Measurements from ENCODE around the gene NOL9.
A peak's percentile ranks its signal among the peaks of the same experiment; 100 is the strongest.
"Not testable (repeated sequence)": the region's sequence is repeated elsewhere in the genome, so short reads cannot be mapped to it uniquely, and the experiment has no call there.

Gene NOL9

GRCh38 chr1:6501279-6501813 is 53.0 kb downstream of the NOL9 start:
- DNase-seq: no peak

- no peak for DNase-seq
These were observed 53.6 kb downstream of the NOL9 start for GRCh38 chr1:6500544-6501278.

GRCh38 chr1:6499296-6499695 is 55.0 kb downstream of the NOL9 start:
- DNase-seq: no peak

DNA sequence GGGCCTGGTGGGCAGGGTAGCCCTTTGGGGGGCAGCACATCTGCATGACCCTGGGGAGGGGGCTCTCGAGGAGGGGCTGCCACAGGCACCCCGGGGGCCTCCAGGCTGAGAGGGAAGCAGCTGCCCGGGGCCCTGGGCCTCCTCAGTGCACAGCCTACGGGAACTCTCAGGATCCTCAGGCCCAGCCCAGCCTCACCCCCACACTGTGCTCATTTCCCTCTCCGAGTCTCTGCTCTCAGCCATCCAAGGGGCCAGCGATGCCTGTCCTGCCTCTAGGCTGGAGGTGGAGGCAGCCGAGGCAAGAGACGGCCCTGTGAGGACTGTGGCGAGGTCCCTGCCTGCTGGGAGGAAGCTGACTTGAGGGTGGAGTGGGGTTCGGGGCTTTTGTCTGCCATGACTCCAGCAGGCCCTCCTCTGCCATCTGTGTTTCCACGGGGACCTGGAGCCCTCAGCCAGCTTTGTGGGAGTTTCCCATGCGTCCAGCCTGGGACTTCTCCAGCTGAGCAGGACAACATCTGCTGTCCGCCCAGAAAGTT is 55.7 kb downstream of the NOL9 start:
- no peak for DNase-seq

GRCh38 chr1:6497867-6498575 is 56.3 kb downstream of the NOL9 start:
- no peak for DNase-seq

- peak; percentile 61 for DNase-seq
These were observed 57.0 kb downstream of the NOL9 start for GRCh38 chr1:6497215-6497866.

GRCh38 chr1:6496890-6497214 is 57.5 kb downstream of the NOL9 start:
- DNase-seq: no peak

DNA sequence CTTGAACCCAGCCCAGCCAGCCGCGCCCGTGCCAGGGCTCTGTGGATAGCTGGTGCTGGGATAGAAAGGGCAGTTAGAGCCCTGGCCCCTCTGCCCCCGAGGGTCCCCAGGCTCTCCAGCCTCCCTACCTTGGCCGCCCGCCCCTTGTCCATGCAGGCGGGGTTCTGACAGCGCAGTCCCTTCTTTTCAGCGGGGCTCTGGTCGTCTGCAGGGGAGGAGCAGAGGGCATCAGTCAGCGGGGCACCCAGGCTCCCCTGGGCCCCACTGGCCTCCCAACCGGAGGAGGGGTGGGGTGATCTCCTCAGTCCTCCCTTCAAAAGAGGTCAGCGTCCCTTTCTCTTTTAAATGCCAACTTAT is 58.0 kb downstream of the NOL9 start:
- no peak for DNase-seq

GRCh38 chr1:6495540-6496364 is 58.6 kb downstream of the NOL9 start:
- DNase-seq: no peak

GRCh38 chr1:6495041-6495441 is 59.3 kb downstream of the NOL9 start:
- DNase-seq: no peak

DNA sequence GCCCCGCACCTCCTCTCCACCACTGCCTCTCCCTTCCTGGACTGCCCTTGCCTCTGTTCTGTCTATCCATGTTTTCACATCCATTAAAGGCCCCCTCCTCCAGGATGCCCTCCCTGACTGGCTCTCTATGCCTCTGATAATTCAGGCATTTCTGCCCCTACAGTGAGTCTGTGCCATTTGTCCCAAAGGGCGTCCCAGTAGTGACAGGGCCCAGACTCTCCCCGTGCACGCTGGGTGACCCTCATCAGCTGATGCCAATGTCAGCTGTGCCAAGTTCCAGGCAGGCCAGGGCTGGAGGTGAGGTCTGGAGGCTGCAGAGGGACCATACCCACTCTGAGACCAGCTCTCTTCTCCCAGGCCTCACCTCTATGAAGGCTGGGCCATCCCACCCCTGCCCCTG is 59.7 kb downstream of the NOL9 start:
- DNase-seq: no peak

DNA sequence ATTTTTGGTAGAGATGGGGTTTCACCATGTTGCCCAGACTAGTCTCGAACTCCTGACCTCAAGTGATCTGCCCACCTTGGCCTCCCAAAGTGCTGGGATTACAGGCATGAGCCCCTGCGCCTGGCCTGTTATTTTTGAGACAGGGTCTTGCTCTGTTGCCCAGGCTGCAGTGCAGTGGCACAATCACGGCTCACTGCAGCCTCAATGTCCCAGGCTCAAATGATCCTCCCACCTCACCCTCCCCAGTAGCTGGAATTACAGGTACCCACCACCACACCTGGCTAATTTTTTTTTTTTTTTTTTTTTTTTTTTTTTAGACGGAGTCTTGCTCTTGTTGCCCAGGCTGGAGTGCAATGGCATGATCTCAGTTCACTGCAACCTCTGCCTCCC is 60.5 kb downstream of the NOL9 start:
- DNase-seq: not testable (repeated sequence)

DNA sequence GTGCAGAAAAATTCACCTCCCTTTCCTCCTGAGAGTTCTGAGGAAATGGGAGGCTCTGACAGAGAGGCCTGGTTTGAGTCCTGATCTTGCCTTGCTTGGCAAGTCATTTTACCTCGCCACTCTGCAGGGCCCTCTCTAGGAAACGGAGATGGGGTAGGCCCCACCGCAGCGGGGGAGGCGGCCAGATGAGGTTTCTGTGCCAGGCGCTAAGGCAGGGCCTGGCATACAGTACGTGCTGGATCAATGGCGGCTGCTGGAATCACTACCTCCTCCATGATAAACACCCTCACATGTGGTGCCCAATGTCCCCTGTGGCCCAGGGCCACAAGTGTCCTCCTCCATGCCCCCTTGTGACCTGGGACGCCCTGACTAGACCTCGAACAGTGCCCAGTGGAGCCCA is 62.3 kb downstream of the NOL9 start:
- DNase-seq: no peak

GRCh38 chr1:6491480-6491962 is 62.8 kb downstream of the NOL9 start, which contains the start of gene PLEKHG5:
Gene PLEKHG5 (minus strand): TSS chr1:6491667. CDS start chr1:6477571, 14,096 bp downstream.
- peak; percentile 88 for DNase-seq

GRCh38 chr1:6491081-6491449 is 63.2 kb downstream of the NOL9 start:
- DNase-seq: no peak

GRCh38 chr1:6490181-6491080 is 63.9 kb downstream of the NOL9 start:
- DNase-seq: peak; percentile 77

- peak; percentile 72 for DNase-seq
These were observed 64.5 kb downstream of the NOL9 start for GRCh38 chr1:6489799-6490180.

GRCh38 chr1:6489383-6489765 is 64.9 kb downstream of the NOL9 start:
- no peak for DNase-seq

GRCh38 chr1:6488602-6489382 is 65.5 kb downstream of the NOL9 start:
- DNase-seq: no peak

- DNase-seq: no peak
These were observed 66.4 kb downstream of the NOL9 start for GRCh38 chr1:6487804-6488484.

Measured in EL (cell line).